ENCODE measurements around the gene PAQR7.

DNA sequence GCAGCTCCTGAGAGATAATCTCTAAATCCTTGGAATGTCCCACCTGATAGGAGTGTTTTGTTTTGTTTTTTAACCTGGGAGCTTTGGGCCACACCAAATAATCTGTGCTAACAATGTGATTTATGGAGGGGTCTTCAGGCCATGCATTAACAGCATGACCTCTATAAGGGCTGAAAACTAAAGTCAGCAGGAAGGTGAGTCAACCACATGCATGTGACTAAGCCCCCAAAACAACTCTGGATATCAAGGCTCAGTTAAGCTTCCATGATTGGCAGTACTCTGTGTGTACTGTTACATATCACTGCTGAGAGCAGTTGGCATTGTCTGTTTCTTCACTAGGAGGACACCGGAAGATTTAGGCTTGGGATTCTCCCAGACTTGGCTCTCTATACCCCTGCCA lies 27.0 kb downstream of the PAQR7 start:
- TF ChIP-seq, protein P1, sequence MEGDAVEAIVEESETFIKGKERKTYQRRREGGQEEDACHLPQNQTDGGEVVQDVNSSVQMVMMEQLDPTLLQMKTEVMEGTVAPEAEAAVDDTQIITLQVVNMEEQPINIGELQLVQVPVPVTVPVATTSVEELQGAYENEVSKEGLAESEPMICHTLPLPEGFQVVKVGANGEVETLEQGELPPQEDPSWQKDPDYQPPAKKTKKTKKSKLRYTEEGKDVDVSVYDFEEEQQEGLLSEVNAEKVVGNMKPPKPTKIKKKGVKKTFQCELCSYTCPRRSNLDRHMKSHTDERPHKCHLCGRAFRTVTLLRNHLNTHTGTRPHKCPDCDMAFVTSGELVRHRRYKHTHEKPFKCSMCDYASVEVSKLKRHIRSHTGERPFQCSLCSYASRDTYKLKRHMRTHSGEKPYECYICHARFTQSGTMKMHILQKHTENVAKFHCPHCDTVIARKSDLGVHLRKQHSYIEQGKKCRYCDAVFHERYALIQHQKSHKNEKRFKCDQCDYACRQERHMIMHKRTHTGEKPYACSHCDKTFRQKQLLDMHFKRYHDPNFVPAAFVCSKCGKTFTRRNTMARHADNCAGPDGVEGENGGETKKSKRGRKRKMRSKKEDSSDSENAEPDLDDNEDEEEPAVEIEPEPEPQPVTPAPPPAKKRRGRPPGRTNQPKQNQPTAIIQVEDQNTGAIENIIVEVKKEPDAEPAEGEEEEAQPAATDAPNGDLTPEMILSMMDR (IDR thresholded peaks at IDR 0.05): no peak
- no peak for TF ChIP-seq POLR2A (IDR thresholded peaks at IDR 0.05)
